Heart right ventricle (tissue), 16 donors: ENCODE data around the gene SRGAP2B. TPM values are rescaled to one million over a fixed set of nuclear protein-coding genes. Genes with fewer than 3 reads are reported as not detected.
"Not testable (repeated sequence)": the region's sequence is repeated elsewhere in the genome, so short reads cannot be mapped to it uniquely, and the experiment has no call there.

Source experiments
- ATAC-seq, 8 donors: fragments of 200-7000 bp; cut with Tn5 transposase; one replicate each; pipeline ENCODE4 v1.9.1; 2020; ENCODE audit warnings: mild to moderate bottlenecking in 8 of 8, moderate library complexity in 8 of 8, moderate number of reproducible peaks in 1 of 8
- DNase-seq, 2 donors: peaks; one replicate each; pipeline ENCODE4 v3.0.0-alpha.2; 2020
- H3K27ac ChIP-seq, 10 donors: fragments of 200-600 bp; sonication (generic) in 2 of 10; one replicate each; pipeline versions ENCODE4 v1.5.0 to v1.8.0; 2020 to 2022; ENCODE audit warnings: mild to moderate bottlenecking in 3 of 10
- H3K27me3 ChIP-seq, 7 donors: fragments of 200-600 bp; one replicate each; pipeline ENCODE4 v1.8.0; 2021 to 2022; ENCODE audit warnings: mild to moderate bottlenecking in 2 of 7
- H3K36me3 ChIP-seq, 9 donors: fragments of 200-600 bp; sonication (generic) in 1 of 9; one replicate each; pipeline versions ENCODE4 v1.5.0 to v1.8.0; 2020 to 2022; ENCODE audit warnings: mild to moderate bottlenecking in 2 of 9
- H3K4me1 ChIP-seq, 9 donors: fragments of 200-600 bp; sonication (generic) in 1 of 9; one replicate each; pipeline versions ENCODE4 v1.5.0 to v1.8.0; 2020 to 2022; ENCODE audit warnings: mild to moderate bottlenecking in 4 of 9
- H3K4me3 ChIP-seq, 10 donors: fragments of 200-600 bp; sonication (generic) in 2 of 10; one replicate each; pipeline versions ENCODE4 v1.5.0 to v1.8.0; 2020 to 2022; ENCODE audit warnings: mild to moderate bottlenecking in 7 of 10, moderate library complexity in 2 of 10
- H3K9me3 ChIP-seq, 11 donors: fragments of 200-600 bp in 10 of 11; sonication (generic) in 2 of 11; one replicate each; pipeline versions ENCODE4 v1.5.0 to v1.8.0; 2013 to 2022; ENCODE audit warnings: mild to moderate bottlenecking in 2 of 11, control low read depth in 1 of 11, moderate library complexity in 1 of 11
- WGBS, 2 donors: extraction: QIAGEN DNeasy Blood & Tissue Kit; methylation state at CpG; one replicate each; pipeline ENCODE4 v1.1.7; 2013; ENCODE audit warnings: inconsistent platforms in 1 of 2; 5-methylcytosine and 5-hydroxymethylcytosine counted together
- intact Hi-C, 10 donors: fragments of 100-400 bp; cut with DNase I; formaldehyde crosslinking; loops; one replicate each; pipeline versions ENCODE4 v1.11.1 to v1.14.2; 2022
- polyA plus RNA-seq, 2 donors: library from polyadenylated mRNA; stranded (reverse); fragments of 200-250 nt; gene quantifications; one replicate each; pipeline ENCODE4 v1.2.3, GENCODE V29; 2013
- total RNA-seq, 10 donors: library from RNA; stranded (reverse); fragmentation: NEBNext Ultra II Directional in 3 of 10; extraction: Animal tissue kit (Norgen Biotek cat#: 25700) in 3 of 10; gene quantifications; one replicate each; pipeline versions ENCODE4 v1.2.1 to v1.2.4, GENCODE V29; 2021 to 2023
- donor health status: Arrhythmogenic right ventricular cardiomyopathy.
- donor health status: ischemic (EF 13 %, LVEDD 7.1; RV severe dilation, severe dysfunction).
- donor health status: healthy with polysubstance abuse.
- donor health status: DM: no; HTN: yes; CAD: no.
- donor health status: DM: no; HTN: no; CAD: no.
- donor health status: ischemic (EF 25% LVEDD 6.9; RV normal size, moderate dysfunction).
- donor health status: ischemic (EF 25% LVEDD 5.7; RV mildly dilated, moderate dysfunction).
- donor health status: healthy.
- donor health status: DM: yes; HTN: yes; CAD: no.
- donor health status: Ischemic cardiomyopathy.
- donor health status: ischemic (EF 35%, LVEDD 5.7; RV mildly dilated, moderate dysfunction).
- donor health status: nonischemic (EF 11% LVEDD 7.7; RV severe dilation, severe dysfunction).
- donor health status: DM: yes; HTN: yes; CAD: no.
- donor health status: PGD.
- donor health status: ischemic (EF 29% LVEDD 5.4; RV normal size, mild dysfunction).
- donor health status: nonischemic (EF 23%, LVEDD 6.1; RV moderate dilation, normal function).

The SRGAP2B gene
- total and polyA plus RNA-seq, 12 donors, result 3.5 to 14.0 (median 9.5) TPM

- intact Hi-C loops, H3K27me3 ChIP-seq: not testable (repeated sequence)
- WGBS, 2 donors, result no CpG with 5 or more reads among the region's 4 CpGs
Measured at GRCh38 chr1:145027251-145027650, 67.9 kb downstream of the SRGAP2B start.

GRCh38 chr1:145025286-145025685 lies 69.8 kb downstream of the SRGAP2B start:
- H3K4me1 ChIP-seq, H3K9me3 ChIP-seq, H3K36me3 ChIP-seq, intact Hi-C loops, DNase-seq, H3K4me3 ChIP-seq, ATAC-seq, H3K27me3 ChIP-seq, H3K27ac ChIP-seq: not testable (repeated sequence)

More at GRCh38 chr1:145027251-145027650, 67.9 kb downstream of the SRGAP2B start:
- H3K9me3 ChIP-seq, H3K4me3 ChIP-seq, H3K27ac ChIP-seq, H3K4me1 ChIP-seq, DNase-seq, H3K36me3 ChIP-seq, ATAC-seq: not testable (repeated sequence)

GRCh38 chr1:145022259-145022658 lies 72.9 kb downstream of the SRGAP2B start:
- ATAC-seq, H3K4me1 ChIP-seq, H3K36me3 ChIP-seq, intact Hi-C loops, H3K27ac ChIP-seq, H3K27me3 ChIP-seq, DNase-seq, H3K9me3 ChIP-seq, H3K4me3 ChIP-seq: not testable (repeated sequence)
- WGBS, 2 donors, result 100% methylated on average over 1 of the region's 2 CpGs; no CpG with 5 or more reads in 1 of the 2 donors

GRCh38 chr1:145021749-145022148 lies 73.4 kb downstream of the SRGAP2B start:
- 96 to 100% methylated on average over 3 of the region's 4 CpGs for WGBS, 2 donors
- H3K27me3 ChIP-seq, H3K27ac ChIP-seq, H3K36me3 ChIP-seq, DNase-seq, ATAC-seq, H3K4me1 ChIP-seq, intact Hi-C loops, H3K4me3 ChIP-seq, H3K9me3 ChIP-seq: not testable (repeated sequence)

GRCh38 chr1:145019709-145020108 lies 75.4 kb downstream of the SRGAP2B start:
- intact Hi-C loops, ATAC-seq, H3K36me3 ChIP-seq, H3K27me3 ChIP-seq, H3K9me3 ChIP-seq, H3K4me1 ChIP-seq, H3K4me3 ChIP-seq, H3K27ac ChIP-seq, DNase-seq: not testable (repeated sequence)
- WGBS, 2 donors, result 43 to 70% methylated on average over 2 of the region's 2 CpGs

DNA sequence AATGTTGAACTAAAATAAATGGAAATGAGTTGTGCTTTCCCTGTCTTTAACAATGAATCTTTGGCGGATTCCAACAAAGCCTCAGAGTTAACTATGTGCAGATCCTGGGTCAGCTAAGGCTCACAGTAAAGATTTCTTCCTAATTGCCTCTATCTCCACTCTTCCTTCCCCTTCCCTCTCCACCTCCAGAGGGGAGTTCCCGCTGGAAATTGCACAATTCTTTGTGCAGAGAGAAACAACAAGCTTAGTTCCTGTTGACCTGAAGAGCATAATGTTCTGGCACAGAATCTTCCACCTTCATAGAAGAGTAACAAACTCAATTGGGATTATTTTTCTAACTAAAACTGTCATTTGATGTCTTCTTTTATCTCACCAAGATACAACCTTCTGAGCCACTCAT lies 77.4 kb downstream of the SRGAP2B start:
- intact Hi-C loops, H3K9me3 ChIP-seq, H3K27ac ChIP-seq, DNase-seq, H3K27me3 ChIP-seq, H3K4me3 ChIP-seq, H3K4me1 ChIP-seq, H3K36me3 ChIP-seq: not testable (repeated sequence)
- WGBS, 2 donors, result 49 to 57% methylated on average over 2 of the region's 2 CpGs
- peak in 6 of 8 donors; percentile 28 to 83 (median 70) for ATAC-seq

GRCh38 chr1:145016492-145016862 lies 78.7 kb downstream of the SRGAP2B start:
- H3K27me3 ChIP-seq, H3K4me1 ChIP-seq, DNase-seq, H3K27ac ChIP-seq, ATAC-seq, H3K9me3 ChIP-seq, intact Hi-C loops, H3K4me3 ChIP-seq, H3K36me3 ChIP-seq: not testable (repeated sequence)

GRCh38 chr1:145015744-145016491 lies 79.2 kb downstream of the SRGAP2B start:
- intact Hi-C loops, H3K9me3 ChIP-seq, H3K4me3 ChIP-seq, H3K27me3 ChIP-seq, DNase-seq, H3K27ac ChIP-seq, H3K36me3 ChIP-seq, H3K4me1 ChIP-seq: not testable (repeated sequence)
- ATAC-seq, result peak in 6 of 8 donors; percentile 40 to 85 (median 56)
- WGBS, 2 donors, result no CpG with 5 or more reads among the region's 2 CpGs

DNA sequence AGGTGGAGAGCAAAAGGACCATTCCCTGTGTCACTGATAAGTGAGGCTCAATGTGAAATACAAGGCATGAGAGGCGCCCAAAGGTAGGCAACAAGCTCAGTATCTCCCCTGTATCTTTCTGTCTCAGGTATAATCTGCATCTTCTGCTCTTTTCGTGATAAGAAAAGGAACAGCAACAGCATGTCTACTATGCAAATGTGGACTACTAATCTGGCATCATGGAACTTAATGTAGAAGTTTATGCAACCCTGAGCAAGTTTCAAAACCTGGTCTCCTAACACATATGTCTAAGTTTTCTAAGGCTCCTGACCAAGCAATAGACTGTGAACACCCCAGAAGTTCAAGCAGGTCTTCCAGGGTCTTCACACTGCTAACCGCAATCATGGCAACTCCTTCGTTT lies 81.8 kb downstream of the SRGAP2B start:
- H3K36me3 ChIP-seq, H3K27ac ChIP-seq, ATAC-seq, DNase-seq, H3K4me3 ChIP-seq, H3K9me3 ChIP-seq, H3K4me1 ChIP-seq, intact Hi-C loops, H3K27me3 ChIP-seq: not testable (repeated sequence)
- WGBS, 2 donors, result 98 to 100% methylated on average over 3 to 4 of the region's 4 CpGs

DNA sequence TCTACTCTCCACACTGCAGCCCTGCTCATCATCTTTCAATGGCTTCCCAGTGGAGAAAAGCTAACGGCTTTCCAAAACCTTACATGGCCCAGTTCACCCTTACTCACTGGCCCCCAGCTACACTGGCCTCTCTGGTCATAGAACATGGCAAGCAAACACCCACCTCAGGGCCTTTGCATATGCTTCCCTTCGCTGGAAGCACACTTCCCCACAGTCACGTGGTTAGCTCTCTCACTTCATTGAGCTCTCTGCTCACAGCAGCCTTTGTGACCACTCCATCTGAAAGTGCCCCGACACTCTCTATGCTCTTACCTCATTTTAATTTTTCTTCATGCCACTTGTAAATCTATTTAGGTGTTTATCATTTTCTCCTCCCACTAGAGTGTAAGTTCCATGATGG lies 83.3 kb downstream of the SRGAP2B start:
- H3K9me3 ChIP-seq, H3K4me1 ChIP-seq, H3K36me3 ChIP-seq, ATAC-seq, intact Hi-C loops, H3K4me3 ChIP-seq, H3K27me3 ChIP-seq, H3K27ac ChIP-seq, DNase-seq: not testable (repeated sequence)
- WGBS, 2 donors, result 91 to 94% methylated on average over 3 of the region's 4 CpGs

DNA sequence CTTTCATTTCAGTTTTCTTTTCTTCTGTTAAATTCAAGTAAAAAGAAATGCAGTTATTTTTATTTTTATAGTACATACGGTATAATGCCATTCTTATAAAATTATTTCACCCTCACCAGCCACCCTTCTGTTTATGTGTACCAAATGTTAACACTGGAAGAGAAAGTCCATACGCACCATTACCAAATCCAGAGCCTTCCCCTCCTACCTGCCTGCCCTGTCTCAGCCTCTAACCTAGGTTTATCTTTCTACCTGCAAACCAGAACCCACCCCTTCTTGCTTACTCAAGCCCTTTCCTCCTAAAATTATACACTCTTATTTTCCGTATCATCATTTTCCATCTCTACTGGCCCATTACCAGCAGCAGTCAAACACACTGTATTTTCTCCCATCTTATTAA lies 84.5 kb downstream of the SRGAP2B start:
- 49 to 74% methylated on average over 2 of the region's 3 CpGs for WGBS, 2 donors
- peak overlapping the region in 1 of 10 donors; percentile 29 for H3K27ac ChIP-seq

DNA sequence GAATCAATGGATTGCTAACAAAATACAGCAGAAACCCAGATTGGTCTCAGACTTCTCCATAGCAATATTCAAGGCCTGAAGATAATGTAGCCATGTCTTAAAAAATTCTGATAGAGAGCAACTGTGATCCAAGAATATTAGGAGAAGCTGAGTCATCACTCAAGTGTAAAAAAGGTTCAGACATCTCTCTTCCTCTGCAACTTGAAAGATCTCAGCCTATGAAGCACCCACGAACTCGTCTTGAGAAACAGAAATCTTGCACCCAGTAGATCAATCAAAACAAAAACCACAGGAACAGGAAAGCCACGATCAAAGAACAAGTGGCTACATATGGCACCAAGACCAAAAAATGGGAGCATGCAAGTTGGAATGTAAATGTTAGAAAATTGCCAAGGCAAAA lies 85.2 kb downstream of the SRGAP2B start:
- H3K27ac ChIP-seq, H3K4me3 ChIP-seq, intact Hi-C loops, H3K27me3 ChIP-seq, H3K36me3 ChIP-seq, H3K9me3 ChIP-seq, DNase-seq, H3K4me1 ChIP-seq: not testable (repeated sequence)
- 30 to 45% methylated on average over 2 to 3 of the region's 3 CpGs for WGBS, 2 donors
- peak in 5 of 8 donors; percentile 11 to 55 (median 33) for ATAC-seq

More for the DNA sequence above, 84.5 kb downstream of the SRGAP2B start:
- DNase-seq, H3K4me1 ChIP-seq, H3K9me3 ChIP-seq, H3K4me3 ChIP-seq, H3K36me3 ChIP-seq, H3K27me3 ChIP-seq, intact Hi-C loops, ATAC-seq: not testable (repeated sequence)
